ENCODE results near the gene HNMT.

Gene HNMT

GRCh38 chr2:138063181-138063580, 98.9 kb downstream of the HNMT start:
- no peak for DNase-seq (ENCODE audit: low spot score)
- no peak for TF ChIP-seq CTCF (IDR thresholded peaks at IDR 0.05; ENCODE audit: borderline replicate concordance, control extremely low read depth, extremely low read depth, insufficient read depth, missing control alignments)
- in situ Hi-C loops (cut with MboI; ENCODE audit: low sequenced_read_pairs, unreplicated experiment): no loop called here

Data from GM13976 (cell line).